GM12891 (cell line): ENCODE measurements around the gene UBE2E3.
"Not testable (repeated sequence)": the region's sequence is repeated elsewhere in the genome, so short reads cannot be mapped to it uniquely, and the experiment has no call there.

Source experiments
- POLR2A ChIP-seq: IDR thresholded peaks from 2 replicates; pipeline ENCODE4 v1.6.1; 2011; ENCODE audit warnings: low read depth, low read length, control low read depth
- TAF1 ChIP-seq: IDR thresholded peaks from 2 replicates; pipeline ENCODE4 v1.6.1; 2011; ENCODE audit warnings: low read depth, low read length, control low read depth

GRCh38 chr2:181091920-181092319 is 111.5 kb downstream of the UBE2E3 start:
- not testable (repeated sequence) for TF ChIP-seq POLR2A, TAF1
